Neutrophil (primary cell): ENCODE data around the gene RTP5.

Source experiments
- H3K27ac ChIP-seq: fragments of 200-600 bp; sonication (generic); 2 replicates; pipeline ENCODE4 v1.5.1; 2016; ENCODE audit warnings: mild to moderate bottlenecking, moderate library complexity
- H3K27me3 ChIP-seq: fragments of 200-600 bp; sonication (generic); 2 replicates; pipeline ENCODE4 v1.6.0; 2016; ENCODE audit warnings: mild to moderate bottlenecking
- H3K36me3 ChIP-seq: fragments of 200-600 bp; sonication (generic); 2 replicates; pipeline ENCODE4 v1.5.1; 2017
- H3K4me1 ChIP-seq, 2 experiments: fragments of 200-600 bp in 1 of 2; sonication (generic) in 1 of 2; 1 replicate in 1 of 2; 2 replicates in 1 of 2; pipeline versions ENCODE4 v1.5.1 to v1.6.1; 2013 to 2016; ENCODE audit warnings: low read depth in 1 of 2, low read length in 1 of 2, mild to moderate bottlenecking in 1 of 2, moderate library complexity in 1 of 2; ENCODE audit not compliant: control insufficient read depth in 1 of 2, insufficient read depth in 1 of 2
- H3K4me3 ChIP-seq, 2 experiments: fragments of 200-600 bp in 1 of 2; sonication (generic) in 1 of 2; 1 replicate in 1 of 2; 2 replicates in 1 of 2; pipeline ENCODE4 v1.5.1; 2013 to 2016; ENCODE audit warnings: low read depth in 1 of 2, low read length in 1 of 2, mild to moderate bottlenecking in 1 of 2, moderate library complexity in 1 of 2
- H3K9me3 ChIP-seq: fragments of 200-600 bp; sonication (generic); 2 replicates; pipeline ENCODE4 v1.5.1; 2016
- TF ChIP-seq, protein P1 (sequence below): fragments of 200-600 bp; sonication (generic); IDR thresholded peaks from 2 replicates; pipeline ENCODE4 v1.5.1; 2016; ENCODE audit warnings: antibody characterized with exemption

Gene RTP5

DNA sequence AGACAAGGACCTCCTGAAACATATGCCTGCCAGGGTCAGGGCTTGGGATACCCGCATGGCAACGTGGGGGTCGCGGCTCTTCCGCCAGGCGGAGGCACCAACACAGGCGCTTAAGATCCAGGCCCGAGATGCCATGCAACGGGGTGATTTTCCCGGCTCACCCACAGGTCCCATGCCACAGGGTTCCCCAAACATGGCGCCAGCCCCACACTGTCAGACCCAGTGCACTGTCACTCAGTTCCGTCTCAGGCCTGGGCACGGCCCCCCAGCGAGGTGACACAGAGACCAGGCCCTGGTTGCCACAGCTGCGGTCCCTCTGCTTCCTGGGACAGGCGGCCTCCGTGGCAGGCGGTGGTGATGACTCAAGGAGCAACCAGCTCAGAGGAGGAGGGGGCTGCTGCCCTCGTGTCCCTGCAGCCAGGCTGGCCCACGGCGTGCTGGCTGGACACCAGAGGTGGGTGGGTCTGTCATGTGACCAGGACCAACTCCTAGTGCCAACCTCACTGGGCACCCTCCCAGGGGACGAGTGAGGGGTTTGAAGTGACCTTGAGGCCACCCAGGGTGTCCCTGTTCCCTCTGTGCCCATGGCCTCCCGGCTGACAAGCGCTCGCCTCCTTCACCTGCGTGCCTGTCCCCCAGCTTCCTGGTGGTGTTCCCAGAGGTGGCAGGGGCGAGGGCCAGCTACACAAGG, 15.7 kb upstream of the RTP5 start:
- peaks cover 17% of the 10 kb centered on the region for H3K27me3 ChIP-seq
- H3K4me3 ChIP-seq, result no peak overlapping the region
- H3K4me1 ChIP-seq, result no peaks in the 10 kb centered on the region
- no peaks in the 10 kb centered on the region for H3K36me3 ChIP-seq
- no peaks in the 10 kb centered on the region for H3K9me3 ChIP-seq
- no peak overlapping the region for H3K27ac ChIP-seq
- TF ChIP-seq, protein P1, sequence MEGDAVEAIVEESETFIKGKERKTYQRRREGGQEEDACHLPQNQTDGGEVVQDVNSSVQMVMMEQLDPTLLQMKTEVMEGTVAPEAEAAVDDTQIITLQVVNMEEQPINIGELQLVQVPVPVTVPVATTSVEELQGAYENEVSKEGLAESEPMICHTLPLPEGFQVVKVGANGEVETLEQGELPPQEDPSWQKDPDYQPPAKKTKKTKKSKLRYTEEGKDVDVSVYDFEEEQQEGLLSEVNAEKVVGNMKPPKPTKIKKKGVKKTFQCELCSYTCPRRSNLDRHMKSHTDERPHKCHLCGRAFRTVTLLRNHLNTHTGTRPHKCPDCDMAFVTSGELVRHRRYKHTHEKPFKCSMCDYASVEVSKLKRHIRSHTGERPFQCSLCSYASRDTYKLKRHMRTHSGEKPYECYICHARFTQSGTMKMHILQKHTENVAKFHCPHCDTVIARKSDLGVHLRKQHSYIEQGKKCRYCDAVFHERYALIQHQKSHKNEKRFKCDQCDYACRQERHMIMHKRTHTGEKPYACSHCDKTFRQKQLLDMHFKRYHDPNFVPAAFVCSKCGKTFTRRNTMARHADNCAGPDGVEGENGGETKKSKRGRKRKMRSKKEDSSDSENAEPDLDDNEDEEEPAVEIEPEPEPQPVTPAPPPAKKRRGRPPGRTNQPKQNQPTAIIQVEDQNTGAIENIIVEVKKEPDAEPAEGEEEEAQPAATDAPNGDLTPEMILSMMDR, result no peak

DNA sequence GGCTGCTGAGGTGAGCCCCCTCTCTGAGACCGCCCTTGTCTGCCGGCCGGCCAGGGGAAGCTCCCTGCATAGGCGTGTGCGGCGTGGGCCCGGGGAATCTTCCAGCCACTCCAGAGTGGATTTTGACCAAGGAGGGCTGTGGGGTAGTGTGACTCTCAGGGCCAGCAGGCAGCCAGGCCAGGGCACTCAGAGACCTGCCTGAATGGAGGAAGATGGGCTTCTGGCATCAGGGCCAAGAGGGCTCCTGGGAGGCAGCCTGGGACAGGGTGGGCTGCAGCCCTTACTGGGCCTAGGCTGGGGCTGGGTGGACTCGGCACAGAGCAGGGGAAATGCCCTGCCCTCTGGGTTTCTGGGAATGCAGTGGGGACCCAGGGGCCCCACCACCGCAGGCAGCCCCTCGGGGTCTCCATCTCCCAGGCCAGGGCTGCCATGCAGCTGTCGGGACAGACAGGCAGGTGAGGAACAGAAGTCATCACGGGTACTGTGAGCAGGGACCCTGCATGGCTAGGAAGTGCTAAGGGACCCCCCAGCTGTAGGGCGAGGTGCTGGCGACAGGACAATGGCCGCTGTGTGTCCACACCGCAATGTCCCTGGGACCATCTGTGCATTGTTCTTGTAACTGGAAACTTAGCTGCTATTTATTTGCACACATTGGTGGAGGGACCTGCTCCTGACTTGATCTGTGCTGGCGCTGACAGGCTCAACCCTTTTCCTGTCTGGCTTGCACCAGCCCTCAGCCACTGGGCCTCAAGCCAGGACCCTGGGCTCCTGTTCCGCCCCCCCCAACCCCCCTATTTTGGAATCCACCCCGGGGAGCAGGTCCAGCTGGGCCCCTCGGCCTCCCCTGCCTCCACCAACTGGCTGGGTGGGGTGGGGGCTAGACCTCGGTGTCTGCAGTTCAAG, 14.9 kb upstream of the RTP5 start:
- H3K27me3 ChIP-seq, result peaks cover 25% of the 10 kb centered on the region
- TF ChIP-seq, protein P1, result no peak
- H3K4me3 ChIP-seq, result no peak overlapping the region
- H3K27ac ChIP-seq, result no peak overlapping the region
- H3K4me1 ChIP-seq, result no peaks in the 10 kb centered on the region
- H3K36me3 ChIP-seq, result no peaks in the 10 kb centered on the region
- H3K9me3 ChIP-seq, result no peaks in the 10 kb centered on the region

DNA sequence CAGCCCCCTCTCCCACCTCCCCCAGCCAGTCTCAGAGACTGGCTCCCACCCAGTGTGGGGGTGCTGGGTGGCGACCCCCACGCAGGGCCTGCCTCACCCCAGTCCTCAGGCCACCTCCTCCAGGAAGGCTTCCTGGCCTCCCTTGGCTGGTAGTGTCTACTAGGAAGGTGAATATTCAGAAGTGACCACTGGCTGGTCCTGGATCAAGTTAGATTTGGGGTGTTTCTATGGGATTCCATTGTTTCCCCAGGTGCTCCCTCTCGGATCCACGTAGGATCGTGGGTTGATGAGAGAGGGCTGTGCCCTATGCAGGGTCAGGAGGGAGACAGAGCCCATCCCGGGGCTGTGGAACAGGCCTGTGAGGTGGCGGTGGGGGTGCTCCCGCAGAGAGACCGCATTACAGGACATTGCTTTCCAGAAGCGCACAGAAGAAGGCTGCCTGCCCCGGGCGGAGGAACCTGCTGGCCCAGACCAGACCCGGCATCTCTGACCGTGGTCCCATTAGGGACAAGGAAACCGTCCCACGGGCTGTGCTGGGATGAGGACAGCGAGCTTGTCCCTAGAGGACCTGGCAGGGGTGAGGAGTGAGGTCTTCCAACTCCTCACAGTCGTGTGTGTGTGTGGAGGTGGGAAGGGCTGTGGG, 14.2 kb upstream of the RTP5 start:
- Histone ChIP-seq H3K4me3 (no peak overlapping the region), H3K36me3 (no peaks in the 10 kb centered on the region), H3K4me1 (no peaks in the 10 kb centered on the region), H3K27me3 (peaks cover 25% of the 10 kb centered on the region), H3K27ac (no peak overlapping the region), H3K9me3 (no peaks in the 10 kb centered on the region)
- TF ChIP-seq, protein P1, result no peak

DNA sequence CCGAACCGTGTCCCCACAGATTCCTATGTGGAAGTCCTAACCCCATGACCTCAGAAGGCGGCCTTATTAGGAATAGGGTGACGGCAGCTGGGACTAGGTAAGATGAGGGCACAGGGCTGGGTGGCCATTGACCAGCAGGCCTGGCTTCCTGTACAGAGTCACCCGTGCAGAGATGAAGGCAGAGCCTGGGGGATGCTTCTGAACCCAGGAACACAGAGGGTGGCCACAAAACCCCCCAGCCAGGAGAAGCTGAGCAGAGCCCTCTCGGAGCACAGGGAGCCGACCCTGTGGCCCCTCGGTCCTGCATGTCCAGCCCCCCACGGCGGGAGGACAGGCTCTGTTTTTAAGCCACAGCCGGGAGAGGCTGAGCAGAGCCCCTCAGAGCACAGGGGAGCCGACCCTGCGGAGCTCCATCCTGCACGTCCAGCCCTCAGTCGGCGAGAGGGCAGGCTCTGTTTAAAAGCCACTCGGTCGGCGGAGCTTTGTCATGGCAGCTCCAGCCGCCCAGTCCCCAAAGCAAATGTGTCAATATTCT, 13.6 kb upstream of the RTP5 start:
- Histone ChIP-seq H3K4me3 (no peak overlapping the region), H3K9me3 (no peaks in the 10 kb centered on the region), H3K36me3 (no peaks in the 10 kb centered on the region), H3K27ac (no peak overlapping the region), H3K27me3 (peaks cover 25% of the 10 kb centered on the region), H3K4me1 (no peaks in the 10 kb centered on the region)
- TF ChIP-seq, protein P1, result no peak

DNA sequence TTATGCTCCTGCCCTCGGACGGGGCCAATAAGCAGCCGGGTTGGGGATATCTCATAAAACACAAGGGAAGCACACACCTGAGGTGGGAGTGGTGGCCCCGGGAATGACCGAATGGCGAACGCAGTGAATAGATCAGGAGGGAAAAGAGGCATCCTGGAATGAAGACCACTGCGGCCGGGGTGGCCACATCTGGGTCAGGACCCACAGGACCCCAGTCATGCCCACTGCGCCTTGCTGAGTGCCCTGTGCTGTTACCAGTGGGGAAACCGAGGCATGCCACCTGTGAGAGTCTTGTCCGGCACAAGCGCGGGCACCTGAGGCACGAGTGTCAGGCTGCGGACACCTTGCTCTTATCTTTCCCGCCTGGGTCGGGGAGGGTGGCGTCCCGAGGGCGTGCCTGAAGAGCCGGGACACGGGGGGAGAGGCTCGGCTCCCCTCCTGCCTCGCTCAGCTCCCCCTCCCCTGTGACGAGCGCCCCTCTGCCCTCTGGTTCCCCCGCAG, 12.4 kb upstream of the RTP5 start:
- H3K4me3 ChIP-seq, result no peak overlapping the region
- no peaks in the 10 kb centered on the region for H3K9me3 ChIP-seq
- peaks cover 35% of the 10 kb centered on the region for H3K27me3 ChIP-seq
- no peaks in the 10 kb centered on the region for H3K4me1 ChIP-seq
- no peak overlapping the region for H3K27ac ChIP-seq
- TF ChIP-seq, protein P1, result no peak
- no peaks in the 10 kb centered on the region for H3K36me3 ChIP-seq
